ENCODE data around the gene AUH.

Gene AUH

GRCh38 chr9:91243029-91243428, 118.7 kb downstream of the AUH start:
- H3K4me3 ChIP-seq (ENCODE audit: low read length): no peak overlapping the region
- DNase-seq (ENCODE audit: low read depth): no peak
- no peak for TF ChIP-seq CTCF (conservative IDR thresholded peaks at IDR 0.05; ENCODE audit: low read depth, low read length)

- H3K4me3 ChIP-seq (ENCODE audit: low read length): no peak overlapping the region
- no peak for TF ChIP-seq CTCF (conservative IDR thresholded peaks at IDR 0.05; ENCODE audit: low read depth, low read length)
- DNase-seq (ENCODE audit: low read depth): no peak
These were observed 119.8 kb downstream of the AUH start for GRCh38 chr9:91241909-91242308.

- no peak for DNase-seq (ENCODE audit: low read depth)
- no peak overlapping the region for H3K4me3 ChIP-seq (ENCODE audit: low read length)
- TF ChIP-seq CTCF (conservative IDR thresholded peaks at IDR 0.05; ENCODE audit: low read depth, low read length): no peak
These were observed 121.0 kb downstream of the AUH start for GRCh38 chr9:91240596-91241165.

GRCh38 chr9:91239367-91240111, 122.2 kb downstream of the AUH start:
- DNase-seq (ENCODE audit: low read depth): no peak
- no peak for TF ChIP-seq CTCF (conservative IDR thresholded peaks at IDR 0.05; ENCODE audit: low read depth, low read length)
- no peak overlapping the region for H3K4me3 ChIP-seq (ENCODE audit: low read length)

- no peak overlapping the region for H3K4me3 ChIP-seq (ENCODE audit: low read length)
- no peak for DNase-seq (ENCODE audit: low read depth)
- no peak for TF ChIP-seq CTCF (conservative IDR thresholded peaks at IDR 0.05; ENCODE audit: low read depth, low read length)
These were observed 127.2 kb downstream of the AUH start for GRCh38 chr9:91234523-91234922.

- H3K4me3 ChIP-seq (ENCODE audit: low read length): no peak overlapping the region
- TF ChIP-seq CTCF (conservative IDR thresholded peaks at IDR 0.05; ENCODE audit: low read depth, low read length): no peak
- DNase-seq (ENCODE audit: low read depth): no peak
These were observed 130.1 kb downstream of the AUH start for GRCh38 chr9:91231619-91232018.

- TF ChIP-seq CTCF (conservative IDR thresholded peaks at IDR 0.05; ENCODE audit: low read depth, low read length): no peak
- DNase-seq (ENCODE audit: low read depth): no peak
These were observed 138.7 kb downstream of the AUH start for GRCh38 chr9:91223000-91223399.

More at GRCh38 chr9:91223000-91223399, 138.7 kb downstream of the AUH start:
- no peak overlapping the region for H3K4me3 ChIP-seq (ENCODE audit: low read length)

Data from retinal pigment epithelial cell (primary cell).